Measurements from ENCODE around the gene MEDAG. TPM values are rescaled to one million over a fixed set of nuclear protein-coding genes. Genes with fewer than 3 reads are reported as not detected.

MEDAG gene
- total and polyA plus RNA-seq, 2 experiments from 2014 or later: 1.7 to 2.0 TPM

- H3K4me3 Mint-ChIP-seq: no peak overlapping the region
- Histone ChIP-seq H4K20me1 (replicated peaks; ENCODE audit: insufficient read depth) (no peaks in the 10 kb centered on the region), H3K79me2 (replicated peaks; ENCODE audit: insufficient read depth) (no peaks in the 10 kb centered on the region; the same call in 1 of the 2 replicates), H3K36me3 (ENCODE audit: insufficient read depth) (no peaks in the 10 kb centered on the region), H3K4me2 (no peak overlapping the region), H2AFZ (no peak overlapping the region), H3K9me2 (ENCODE audit: insufficient read depth) (no peaks in the 10 kb centered on the region), H3K27me3 (ENCODE audit: insufficient read depth) (no peaks in the 10 kb centered on the region), H3K4me1 (ENCODE audit: insufficient read depth) (peaks cover 20% of the 10 kb centered on the region), H3F3A (replicated peaks; ENCODE audit: low read depth) (no peaks in the 10 kb centered on the region), H3K4me3 (no peak overlapping the region), H3K27ac (ENCODE audit: low read depth) (no peak overlapping the region)
- DNase-seq (ENCODE audit: low spot score): no peak
- peaks cover 21% of the 10 kb centered on the region for H3K4me1 Mint-ChIP-seq
- ATAC-seq: no peak
- no peaks in the 10 kb centered on the region for H3K9me3 Mint-ChIP-seq
- peaks cover 3% of the 10 kb centered on the region; the same call in 1 of the 3 replicates for H3K36me3 Mint-ChIP-seq (ENCODE audit: low read depth)
- no peaks in the 10 kb centered on the region for H3K27me3 Mint-ChIP-seq (ENCODE audit: insufficient read depth, low read depth, poor library complexity)
- TF ChIP-seq REST (IDR thresholded peaks at IDR 0.05; ENCODE audit: unreplicated experiment) (no peak), ETS1 (IDR thresholded peaks at IDR 0.05) (no peak), EZH2phosphoT487 (IDR thresholded peaks at IDR 0.05; ENCODE audit: unreplicated experiment) (no peak), JUNB (IDR thresholded peaks at IDR 0.05; ENCODE audit: unreplicated experiment) (no peak), EZH2 (IDR thresholded peaks at IDR 0.05; ENCODE audit: low read depth, unreplicated experiment) (no peak), ZNF462 (CRISPR knock-in tag; IDR thresholded peaks at IDR 0.05) (no peak), CREB1 (CRISPR knock-in tag; IDR thresholded peaks at IDR 0.05; ENCODE audit: low read depth) (no peak), ZNF114 (CRISPR knock-in tag; IDR thresholded peaks at IDR 0.05) (no peak), ZNF331 (CRISPR knock-in tag; IDR thresholded peaks at IDR 0.05; ENCODE audit: low read depth) (no peak), NANOG (IDR thresholded peaks at IDR 0.05; ENCODE audit: borderline replicate concordance) (no peak)
- H3K27ac Mint-ChIP-seq: no peak overlapping the region
Observed at GRCh38 chr13:30877335-30877734, 28.7 kb upstream of the MEDAG start.
